ENCODE measurements around the gene STON2. TPM values are rescaled to one million over a fixed set of nuclear protein-coding genes. Genes with fewer than 3 reads are reported as not detected.

Gene STON2
- polyA plus RNA-seq, 2 of the 4 experiments (the other 2 are of a cell fraction) = 0.53 to 1.3 TPM

GRCh38 chr14:81331229-81332021, 68.7 kb downstream of the STON2 start:
- no peaks in the 10 kb centered on the region for H3K9me3 ChIP-seq
- DNase-seq (ENCODE audit: low read depth in 1 of 2, low spot score in 1 of 2) (no peak), FAIRE-seq (no peak), ATAC-seq (no peak)
- H3K27ac ChIP-seq = no peak overlapping the region
- no peaks in the 10 kb centered on the region for H3K4me1 ChIP-seq
- WGBS (ENCODE audit: missing lambda C conversion rate) = 16% methylated on average over 4 of the region's 4 CpGs
- TF ChIP-seq MAFK (IDR thresholded peaks at IDR 0.05; ENCODE audit: partially characterized antibody) (no peak), RNF2 (IDR thresholded peaks at IDR 0.05; ENCODE audit: borderline replicate concordance, low read depth) (no peak), SREBF2 (IDR thresholded peaks at IDR 0.05) (no peak), BHLHE40 (IDR thresholded peaks at IDR 0.05; ENCODE audit: low read depth, low read length) (no peak), POLR2AphosphoS2 (conservative IDR thresholded peaks at IDR 0.05; ENCODE audit: low read length) (no peak), RFX5 (IDR thresholded peaks at IDR 0.05) (no peak), BCL3 (IDR thresholded peaks at IDR 0.05) (no peak), ZC3H11A (IDR thresholded peaks at IDR 0.05) (no peak), JUNB (IDR thresholded peaks at IDR 0.05) (no peak), USF2 (IDR thresholded peaks at IDR 0.05) (no peak), HDAC2 (IDR thresholded peaks at IDR 0.05) (no peak), CTCF (IDR thresholded peaks at IDR 0.05) (no peak), HES2 (IDR thresholded peaks at IDR 0.05) (no peak), RAD21 (conservative IDR thresholded peaks at IDR 0.05 in 1 of 2, IDR thresholded peaks at IDR 0.05 in 1 of 2) (no peak), POLR2A (IDR thresholded peaks at IDR 0.05; ENCODE audit: low read length) (no peak), MAX (IDR thresholded peaks at IDR 0.05) (no peak)
- ChIA-PET POLR2A (no interaction called here), CTCF (interaction anchor here (0.9 to 1.6 kb wide), 3 partner anchors 20 to 133 kb away, joined by 3 to 5 read pairs (median 4); no protein-coding TSS in a partner anchor)
- H3K4me3 ChIP-seq = no peak overlapping the region
- no peak overlapping the region for H3K4me2 ChIP-seq

GRCh38 chr14:81330619-81331122, 69.5 kb downstream of the STON2 start:
- ChIA-PET CTCF (interaction anchor here (1.5 to 1.6 kb wide), 2 partner anchors 123 to 134 kb away, joined by 4 to 5 read pairs; no protein-coding TSS in a partner anchor), POLR2A (interaction anchor here (0.7 kb wide), 1 partner anchor 1564 kb away, joined by 3 read pairs; no protein-coding TSS in a partner anchor)
- FAIRE-seq = no peak
- no peak overlapping the region for H3K27ac ChIP-seq
- 0% methylated on average over 3 of the region's 3 CpGs for WGBS (ENCODE audit: missing lambda C conversion rate)
- H3K4me2 ChIP-seq = no peak overlapping the region
- no peaks in the 10 kb centered on the region for H3K9me3 ChIP-seq
- no peak for ATAC-seq
- no peaks in the 10 kb centered on the region for H3K4me1 ChIP-seq
- no peak for DNase-seq (ENCODE audit: low read depth in 1 of 2, low spot score in 1 of 2)
- TF ChIP-seq FOSL2 (IDR thresholded peaks at IDR 0.05) (no peak), FOSL2 (CRISPR knock-in tag; IDR thresholded peaks at IDR 0.05) (no peak), CBX2 (IDR thresholded peaks at IDR 0.05; ENCODE audit: borderline replicate concordance, low read depth) (no peak), POLR2AphosphoS2 (conservative IDR thresholded peaks at IDR 0.05; ENCODE audit: low read length) (no peak), POLR2A (IDR thresholded peaks at IDR 0.05; ENCODE audit: low read length) (no peak), BHLHE40 (IDR thresholded peaks at IDR 0.05; ENCODE audit: low read depth, low read length) (no peak), JUN (IDR thresholded peaks at IDR 0.05) (no peak), RNF2 (IDR thresholded peaks at IDR 0.05; ENCODE audit: borderline replicate concordance, low read depth) (no peak), E2F6 (IDR thresholded peaks at IDR 0.05; ENCODE audit: borderline replicate concordance, low read depth) (no peak), KDM1A (IDR thresholded peaks at IDR 0.05; ENCODE audit: low read depth) (no peak), KDM5A (IDR thresholded peaks at IDR 0.05) (no peak), CHD2 (IDR thresholded peaks at IDR 0.05; ENCODE audit: low read length, partially characterized antibody) (no peak), MAX (IDR thresholded peaks at IDR 0.05) (no peak), CEBPB (IDR thresholded peaks at IDR 0.05) (no peak), USF2 (IDR thresholded peaks at IDR 0.05) (no peak), CBX8 (IDR thresholded peaks at IDR 0.05) (no peak), NPAS2 (CRISPR knock-in tag; IDR thresholded peaks at IDR 0.05; ENCODE audit: borderline replicate concordance) (no peak), HOXB13 (CRISPR knock-in tag; IDR thresholded peaks at IDR 0.05; ENCODE audit: low read depth) (no peak), ZC3H11A (IDR thresholded peaks at IDR 0.05) (no peak), MAFK (IDR thresholded peaks at IDR 0.05; ENCODE audit: partially characterized antibody) (no peak), EP300 (IDR thresholded peaks at IDR 0.05) (no peak)
- no peak overlapping the region for H3K4me3 ChIP-seq

Data from A549 (cell line).